HepG2 (cell line): Measurements from ENCODE around the gene THOC7. TPM values are rescaled to one million over a fixed set of nuclear protein-coding genes. Genes with fewer than 3 reads are reported as not detected.

ENCODE experiments used
- E2F2 ChIP-seq: sonication (generic); formaldehyde crosslinking; IDR thresholded peaks from 2 replicates; pipeline ENCODE4 v1.4.0; 2020; ENCODE audit warnings: missing genetic modification reagents, borderline replicate concordance
- ELF4 ChIP-seq: sonication (generic); formaldehyde crosslinking; IDR thresholded peaks from 2 replicates; pipeline ENCODE4 v1.5.0; 2020; ENCODE audit warnings: missing genetic modification reagents, mild to moderate bottlenecking, moderate library complexity, borderline replicate concordance
- ERF ChIP-seq: IDR thresholded peaks from 2 replicates; pipeline ENCODE4 v1.6.1; 2018; ENCODE audit warnings: missing biosample characterization, missing genetic modification reagents
- GRHL1 ChIP-seq: sonication (generic); formaldehyde crosslinking; conservative IDR thresholded peaks from 2 replicates; pipeline ENCODE4 v1.8.0; 2022; ENCODE audit warnings: missing genetic modification reagents
- MBD4 ChIP-seq: IDR thresholded peaks from 2 replicates; pipeline ENCODE4 v1.6.1; 2012; ENCODE audit warnings: low read length, inconsistent platforms, borderline replicate concordance
- MLLT10 ChIP-seq: sonication (generic); formaldehyde crosslinking; IDR thresholded peaks from 2 replicates; pipeline ENCODE4 v1.4.0; 2020; ENCODE audit warnings: missing genetic modification reagents
- RARG ChIP-seq: sonication (generic); formaldehyde crosslinking; IDR thresholded peaks from 2 replicates; pipeline ENCODE4 v1.4.0; 2020; ENCODE audit warnings: low read depth, mild to moderate bottlenecking, missing genetic modification reagents
- REPIN1 ChIP-seq: sonication (generic); formaldehyde crosslinking; IDR thresholded peaks from 2 replicates; pipeline ENCODE4 v1.8.0; 2022; ENCODE audit warnings: missing genetic modification reagents, low read depth, mild to moderate bottlenecking, borderline replicate concordance
- RFX1 ChIP-seq: fragments of 450-650 bp; IDR thresholded peaks from 2 replicates; pipeline ENCODE4 v1.6.1; 2017
- SIX1 ChIP-seq: sonication (generic); formaldehyde crosslinking; IDR thresholded peaks from 2 replicates; pipeline ENCODE4 v1.4.0; 2020; ENCODE audit warnings: missing genetic modification reagents, borderline replicate concordance
- THAP9 ChIP-seq: sonication (generic); formaldehyde crosslinking; IDR thresholded peaks from 2 replicates; pipeline ENCODE4; 2020; ENCODE audit warnings: missing genetic modification reagents, mild to moderate bottlenecking, borderline replicate concordance
- ZBTB4 ChIP-seq: sonication (generic); formaldehyde crosslinking; IDR thresholded peaks from 2 replicates; pipeline ENCODE4 v1.4.0; 2020; ENCODE audit warnings: missing genetic modification reagents, mild to moderate bottlenecking, borderline replicate concordance
- ZBTB49 ChIP-seq: sonication (generic); formaldehyde crosslinking; IDR thresholded peaks from 2 replicates; pipeline ENCODE4 v1.4.0; 2020; ENCODE audit warnings: missing genetic modification reagents, borderline replicate concordance
- ZNF7 ChIP-seq: IDR thresholded peaks from 2 replicates; pipeline ENCODE4 v1.6.1; 2016; ENCODE audit warnings: missing biosample characterization, missing genetic modification reagents
- ZNF773 ChIP-seq: sonication (generic); formaldehyde crosslinking; IDR thresholded peaks from 2 replicates; pipeline ENCODE4 v1.4.0; 2020; ENCODE audit warnings: missing genetic modification reagents, borderline replicate concordance
- polyA plus RNA-seq, 8 experiments: library from polyadenylated mRNA; depleted of rRNA in 3 of 8; stranded (reverse) in 7 of 8; unstranded in 1 of 8; fragments of >200 nt; fragmentation: Illumina TruSeq in 4 of 8; extraction: Trizol in 4 of 8; gene quantifications; 2 replicates each; pipeline versions ENCODE4 v1.2.1 to v1.2.3, GENCODE V29; 2011 to 2016; ENCODE audit warnings: low read depth in 4 of 8, missing spikeins in 1 of 8, mixed read lengths in 1 of 8; ENCODE audit not compliant: insufficient read depth in 1 of 8
- total RNA-seq, 5 experiments: library from RNA; depleted of rRNA; stranded (reverse); fragments of >200 nt; fragmentation: Illumina TruSeq; extraction: Trizol; gene quantifications; 2 replicates each; pipeline ENCODE4 v1.2.3, GENCODE V29; 2016; ENCODE audit warnings: low read depth in 1 of 5

The THOC7 gene
- total and polyA plus RNA-seq, 2 of the 13 experiments (the other 11 are each of a cell fraction or from before 2014, with no cell fraction given) = 32.8 to 63.5 TPM

GRCh38 chr3:63911873-63912767, 48.5 kb upstream of the THOC7 start, which contains the start of gene SCAANT1 (continued):
- peak; percentile 48; the same call in 1 of the 2 replicates for TF ChIP-seq THAP9 (CRISPR knock-in tag)
- no peak for TF ChIP-seq ZBTB4 (CRISPR knock-in tag)
- TF ChIP-seq REPIN1 = no peak
- TF ChIP-seq SIX1 (CRISPR knock-in tag) = no peak
- no peak for TF ChIP-seq ELF4 (CRISPR knock-in tag)
- no peak for TF ChIP-seq RARG (CRISPR knock-in tag)
- no peak for TF ChIP-seq RFX1
- no peak for TF ChIP-seq E2F2 (CRISPR knock-in tag)
- TF ChIP-seq ZNF773 (CRISPR knock-in tag) = no peak
- no peak for TF ChIP-seq MBD4
- TF ChIP-seq ZBTB49 (CRISPR knock-in tag) = no peak
- no peak for TF ChIP-seq ZNF7 (CRISPR knock-in tag)
- TF ChIP-seq GRHL1 (CRISPR knock-in tag) = no peak
- TF ChIP-seq MLLT10 (CRISPR knock-in tag) = no peak
- TF ChIP-seq ERF = peak; percentile 22; the same call in 1 of the 2 replicates
